HG03565 (cell line): Measurements from ENCODE around the gene B3GNT5.

Experiments
- ATAC-seq: cut with Tn5 transposase; IDR thresholded peaks from one replicate; pipeline ENCODE4 v1.9.1; 2021; ENCODE audit warnings: mild to moderate bottlenecking, moderate library complexity; ENCODE audit not compliant: unreplicated experiment

The B3GNT5 gene

DNA sequence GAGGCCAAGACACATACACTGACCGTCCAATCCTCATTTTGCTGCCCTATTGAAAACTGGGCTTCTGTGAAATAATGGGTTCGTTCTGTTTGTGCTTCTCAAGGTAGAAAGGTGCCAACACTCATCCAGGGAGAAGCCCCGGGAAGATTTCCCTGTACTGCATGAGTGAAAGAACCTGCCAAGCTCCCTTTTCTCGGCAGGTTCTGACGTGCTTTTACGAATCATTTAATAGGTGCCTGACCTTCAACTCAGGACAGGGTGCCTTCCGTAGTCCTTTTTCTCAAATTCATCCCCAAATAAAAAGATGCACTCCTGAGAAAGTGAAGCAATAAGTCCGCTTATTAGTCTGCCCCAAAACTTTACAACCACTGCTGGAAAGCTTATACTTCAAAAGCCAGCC is 64.2 kb downstream of the B3GNT5 start:
- no peak for ATAC-seq

- ATAC-seq, result no peak
Measured at GRCh38 chr3:183317886-183318865, 65.1 kb downstream of the B3GNT5 start.

DNA sequence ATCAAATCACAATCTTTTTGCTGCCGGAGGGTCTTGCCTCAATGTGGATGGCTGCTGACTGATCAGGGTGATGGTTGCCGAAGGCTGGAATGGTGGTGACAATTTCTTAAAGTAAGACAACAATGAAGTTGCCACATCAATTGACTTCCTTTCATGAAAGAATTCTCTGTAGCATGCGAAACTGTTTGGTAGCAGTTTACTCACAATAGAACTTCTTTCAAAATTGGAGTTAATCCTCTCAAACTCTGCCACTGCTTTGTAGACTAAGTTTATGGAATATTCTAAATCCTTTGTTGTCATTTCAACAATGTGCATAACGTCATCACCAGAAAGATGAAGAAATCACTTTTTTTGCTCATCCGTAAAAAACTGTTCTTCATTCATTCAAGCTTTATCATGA is 65.8 kb downstream of the B3GNT5 start:
- ATAC-seq, result no peak

DNA sequence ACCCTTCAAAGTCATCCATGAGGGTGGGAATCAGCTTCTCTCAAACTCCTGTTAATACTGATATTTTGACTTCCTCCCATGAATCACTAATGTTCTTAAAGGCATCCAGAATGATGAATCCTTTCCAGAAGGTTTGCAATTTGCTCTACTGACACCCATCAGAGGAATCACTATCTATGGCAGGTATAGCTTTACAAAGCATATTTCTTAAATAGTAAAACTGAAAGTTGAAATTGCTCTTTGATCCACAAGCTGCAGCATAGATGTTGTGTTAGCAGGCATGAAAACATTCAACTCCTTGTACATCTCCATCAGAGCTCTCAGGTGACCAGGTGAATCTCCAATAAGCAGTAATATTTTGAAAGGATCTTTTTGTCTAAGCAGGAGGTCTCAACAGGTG is 66.3 kb downstream of the B3GNT5 start:
- no peak for ATAC-seq
